ENCODE results near the gene PRKCE.

The PRKCE gene

DNA sequence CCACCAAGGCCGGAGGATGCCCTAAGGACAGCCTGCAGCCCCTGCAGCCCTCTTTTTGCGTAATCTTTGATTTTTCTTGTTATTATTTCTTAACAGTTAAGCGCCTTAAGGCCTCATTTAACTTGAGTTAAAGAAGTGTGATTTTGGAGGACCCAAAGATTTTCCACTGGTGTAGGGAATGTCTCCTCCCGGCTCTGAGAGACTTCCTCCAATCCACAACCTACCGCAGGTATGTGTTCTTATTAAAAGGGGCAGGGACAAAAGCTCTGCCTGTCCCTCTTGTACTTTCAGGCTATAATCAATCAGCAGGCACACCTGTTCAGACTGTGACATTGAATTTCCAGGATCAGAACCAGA, 285.1 kb downstream of the PRKCE start:
- no peak for DNase-seq (ENCODE audit: low read depth in 2 of 2)

DNA sequence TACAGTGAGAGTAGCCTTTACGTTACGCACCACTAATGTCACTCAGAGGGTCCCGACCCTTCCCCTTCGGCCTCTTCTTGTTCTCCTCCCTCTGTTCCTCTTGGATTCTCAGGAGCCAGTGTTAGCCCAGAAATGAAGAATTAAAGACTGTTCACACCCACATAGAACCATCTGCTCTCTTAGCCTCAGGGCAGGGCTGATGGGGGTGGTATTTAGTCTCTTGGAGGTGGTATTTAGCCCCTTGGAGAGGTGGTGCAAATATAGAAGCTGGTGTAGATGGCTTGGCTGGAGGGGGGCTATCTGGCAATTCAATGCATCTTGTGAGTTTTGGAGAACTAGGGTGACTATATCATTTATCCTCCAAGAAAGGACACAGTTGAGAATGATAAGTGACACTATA, 286.5 kb downstream of the PRKCE start:
- DNase-seq (ENCODE audit: low read depth in 2 of 2) = no peak

DNA sequence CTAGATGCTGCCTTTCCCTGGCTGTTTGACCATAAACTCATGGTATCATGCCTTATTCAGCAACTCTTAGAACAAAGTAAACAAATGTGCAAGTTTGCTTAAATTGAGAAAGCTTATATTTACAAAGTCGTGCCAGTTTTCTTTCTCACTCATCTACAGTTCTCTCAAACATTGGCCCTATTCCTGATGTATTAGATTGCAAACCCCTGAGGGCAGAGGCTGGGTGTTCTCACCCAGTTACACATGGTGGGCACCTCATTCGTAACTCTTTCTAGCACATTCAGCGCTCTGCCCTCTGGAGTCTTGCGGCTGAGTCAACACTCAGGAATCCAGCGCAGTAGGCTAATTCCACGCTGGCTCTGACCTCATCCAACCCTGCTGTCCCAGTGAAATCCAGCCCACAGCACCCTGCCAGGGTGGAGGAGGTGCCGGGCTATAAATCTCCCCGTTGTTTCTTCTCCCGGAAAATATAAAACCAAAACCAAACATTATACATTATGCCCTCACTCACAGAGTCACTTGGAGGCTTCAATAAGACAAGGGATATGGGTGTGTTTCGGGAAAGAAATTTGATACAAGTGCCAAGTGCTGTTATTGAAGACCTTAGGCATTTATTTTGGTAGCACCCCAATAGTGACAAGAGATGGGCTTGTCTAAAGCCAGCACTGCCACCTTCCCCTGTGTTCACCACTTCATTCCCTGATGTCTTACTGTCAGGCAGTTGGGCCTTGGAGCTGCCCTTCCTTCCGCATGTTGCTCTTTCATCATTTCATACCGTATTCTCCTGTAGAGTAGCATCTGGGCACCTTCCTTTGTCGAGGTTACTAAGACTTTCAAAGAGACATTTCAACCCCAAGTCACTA, 287.4 kb downstream of the PRKCE start:
- no peak for DNase-seq (ENCODE audit: low read depth in 2 of 2)

GRCh38 chr2:45941531-45942236, 290.2 kb downstream of the PRKCE start:
- no peak for DNase-seq (ENCODE audit: low read depth in 2 of 2)

DNA sequence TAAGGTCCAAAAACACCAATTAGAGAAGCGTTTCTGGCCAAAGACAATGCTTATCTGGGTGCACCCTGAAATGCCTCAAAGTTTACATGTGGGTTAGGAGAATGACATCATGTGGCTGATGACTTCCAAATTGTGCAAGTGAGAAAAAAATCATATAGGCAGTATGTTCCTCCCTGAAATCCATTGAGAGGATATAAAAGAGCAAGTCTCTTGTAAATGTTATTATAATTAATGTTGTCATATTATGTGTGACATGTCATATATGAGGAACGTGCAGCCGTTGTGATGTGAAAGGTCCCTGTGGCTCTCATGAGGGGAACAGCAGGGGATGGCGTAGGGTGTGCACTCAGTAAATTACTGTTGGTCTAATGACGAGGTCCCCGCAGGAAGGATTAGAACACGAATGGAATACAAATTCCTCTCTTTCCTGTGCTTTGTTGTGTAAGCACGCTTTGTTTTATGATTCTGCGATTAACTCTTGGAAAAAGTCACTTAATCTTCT, 290.8 kb downstream of the PRKCE start:
- DNase-seq (ENCODE audit: low read depth in 2 of 2) = no peak

GRCh38 chr2:45943219-45944044, 292.0 kb downstream of the PRKCE start:
- DNase-seq (ENCODE audit: low read depth in 2 of 2) = no peak

DNA sequence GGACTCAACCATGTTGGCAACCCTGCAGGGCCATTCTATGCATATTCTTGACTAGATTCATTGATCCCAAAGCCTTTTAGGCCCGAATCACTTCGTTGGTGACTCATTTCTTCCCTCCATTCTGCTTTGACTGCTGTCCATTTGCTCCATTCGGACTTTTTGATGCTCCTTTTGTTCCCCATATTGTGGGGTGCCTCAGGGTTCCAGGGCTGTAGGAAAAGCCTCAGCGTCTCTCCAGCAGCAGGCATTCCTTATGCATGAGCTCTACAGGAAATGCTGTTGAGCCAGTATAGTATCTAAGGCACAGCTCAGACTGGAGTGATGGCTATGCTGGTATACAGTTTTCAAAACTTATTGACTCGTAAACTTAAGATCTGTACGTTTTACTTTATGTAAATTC, 292.6 kb downstream of the PRKCE start:
- DNase-seq (ENCODE audit: low read depth in 2 of 2) = no peak

GRCh38 chr2:45945302-45945717, 293.8 kb downstream of the PRKCE start:
- DNase-seq (ENCODE audit: low read depth in 2 of 2) = no peak

DNA sequence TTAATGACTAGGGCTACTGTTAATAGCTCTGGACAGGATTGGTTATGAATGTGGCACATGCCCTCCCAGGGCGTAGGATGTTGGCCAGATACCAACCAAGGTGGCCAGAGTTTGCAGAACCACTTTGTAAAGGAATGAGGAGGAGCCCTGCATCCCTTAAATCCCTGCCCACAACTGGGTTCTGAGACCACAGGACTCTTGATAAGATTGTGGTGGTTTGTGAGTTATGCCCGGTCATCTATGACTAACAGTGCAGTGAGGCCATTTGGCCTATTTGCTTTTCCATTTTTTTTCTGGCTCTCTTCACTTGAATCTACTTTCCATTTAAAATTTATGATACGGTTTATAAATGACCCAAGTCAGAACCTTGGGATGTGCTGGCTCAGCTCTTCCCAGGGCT, 294.5 kb downstream of the PRKCE start:
- no peak for DNase-seq (ENCODE audit: low read depth in 2 of 2)

GRCh38 chr2:45950606-45951005, 299.1 kb downstream of the PRKCE start:
- DNase-seq (ENCODE audit: low read depth in 2 of 2) = no peak

DNA sequence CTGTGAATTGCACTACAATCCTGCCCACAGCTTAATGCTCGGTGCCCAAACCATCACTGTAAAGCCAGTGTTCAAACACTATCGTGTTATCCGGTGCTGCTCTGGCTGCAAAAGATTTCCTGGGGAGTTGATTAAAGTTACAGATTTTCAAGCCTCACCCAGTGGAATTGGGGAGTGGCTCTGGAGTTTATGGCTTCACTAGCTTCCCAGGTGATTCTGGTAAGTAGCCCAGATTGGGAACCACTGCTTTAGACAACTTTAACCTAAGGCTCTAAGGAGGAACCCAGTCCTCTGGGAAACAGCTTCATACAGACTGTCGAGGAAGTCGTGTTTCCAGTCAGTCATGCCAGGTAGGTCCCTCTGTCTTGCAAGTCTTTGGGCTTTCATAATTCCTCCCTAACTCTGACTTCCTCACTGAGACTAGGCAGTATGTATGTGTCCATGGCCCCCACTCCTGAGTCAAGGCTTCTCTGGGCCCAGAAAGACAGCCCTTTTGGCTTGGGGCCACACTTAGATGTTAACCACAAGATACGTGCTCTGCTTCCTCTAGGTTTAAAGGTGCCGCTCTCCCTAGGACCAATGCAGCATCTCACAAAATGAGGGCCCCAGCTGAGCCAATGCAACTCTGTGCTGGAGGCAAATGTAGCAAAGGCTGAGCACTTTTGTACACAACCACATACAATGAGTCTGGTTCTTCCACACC, 299.7 kb downstream of the PRKCE start:
- no peak for DNase-seq (ENCODE audit: low read depth in 2 of 2)

DNA sequence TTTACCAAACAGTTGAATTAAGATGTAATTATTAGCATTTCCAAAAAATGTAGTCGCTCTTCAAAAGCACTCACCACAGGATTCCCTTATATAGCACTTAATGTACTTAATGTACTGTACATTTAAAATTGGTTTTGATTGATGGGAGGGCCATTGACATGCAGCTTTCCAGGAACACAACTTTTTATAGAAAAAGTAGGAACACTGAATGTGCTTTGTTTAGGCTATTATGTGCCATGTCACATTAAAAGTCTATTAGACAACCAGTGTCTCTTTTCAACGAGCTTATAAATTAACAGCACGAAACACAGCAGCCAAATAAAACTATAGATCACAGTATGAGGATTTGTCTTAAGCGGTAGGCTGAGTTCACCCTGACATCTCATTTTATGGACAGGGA, 301.1 kb downstream of the PRKCE start:
- no peak for DNase-seq (ENCODE audit: low read depth in 2 of 2)

GRCh38 chr2:45953376-45954027, 302.0 kb downstream of the PRKCE start:
- DNase-seq (ENCODE audit: low read depth in 2 of 2) = no peak

- DNase-seq (ENCODE audit: low read depth in 2 of 2) = no peak
Observed at GRCh38 chr2:45954233-45954850, 302.9 kb downstream of the PRKCE start.

DNA sequence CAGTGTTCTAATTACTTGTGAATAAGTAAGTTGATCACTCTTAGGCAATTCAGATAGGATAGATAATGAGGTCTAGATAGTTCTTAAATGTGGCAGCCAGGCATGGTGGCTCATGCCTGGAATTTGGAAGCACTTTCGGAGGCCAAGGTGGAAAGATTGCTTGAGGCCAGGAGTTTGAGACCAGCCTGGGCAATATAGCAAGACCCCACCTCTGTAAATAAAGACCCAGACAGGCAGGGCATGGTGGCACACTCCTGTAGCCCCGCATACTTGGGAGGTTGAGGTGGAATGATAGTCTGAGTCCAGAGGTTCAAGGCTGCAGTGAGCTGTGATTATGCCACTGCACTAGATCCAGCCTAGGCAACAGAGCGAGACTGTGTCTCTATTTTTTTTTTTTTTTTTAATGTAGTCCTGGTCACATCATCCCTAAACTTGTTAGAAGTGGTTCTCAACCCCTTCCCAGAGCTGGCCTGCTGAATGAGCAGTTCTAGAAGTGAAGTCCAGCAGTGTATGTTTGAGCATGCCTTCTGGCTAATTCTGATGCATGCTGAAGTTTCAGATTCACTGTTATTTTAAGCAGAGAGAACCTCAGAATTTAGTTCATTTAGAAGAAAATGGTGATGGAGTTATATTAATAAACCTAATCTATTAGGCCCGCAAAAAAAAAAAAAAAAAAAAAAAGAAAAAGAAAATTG, 306.2 kb downstream of the PRKCE start:
- no peak for DNase-seq (ENCODE audit: low read depth in 2 of 2)

- no peak for DNase-seq (ENCODE audit: low read depth in 2 of 2)
Observed at GRCh38 chr2:45960057-45960863, 308.8 kb downstream of the PRKCE start.

DNA sequence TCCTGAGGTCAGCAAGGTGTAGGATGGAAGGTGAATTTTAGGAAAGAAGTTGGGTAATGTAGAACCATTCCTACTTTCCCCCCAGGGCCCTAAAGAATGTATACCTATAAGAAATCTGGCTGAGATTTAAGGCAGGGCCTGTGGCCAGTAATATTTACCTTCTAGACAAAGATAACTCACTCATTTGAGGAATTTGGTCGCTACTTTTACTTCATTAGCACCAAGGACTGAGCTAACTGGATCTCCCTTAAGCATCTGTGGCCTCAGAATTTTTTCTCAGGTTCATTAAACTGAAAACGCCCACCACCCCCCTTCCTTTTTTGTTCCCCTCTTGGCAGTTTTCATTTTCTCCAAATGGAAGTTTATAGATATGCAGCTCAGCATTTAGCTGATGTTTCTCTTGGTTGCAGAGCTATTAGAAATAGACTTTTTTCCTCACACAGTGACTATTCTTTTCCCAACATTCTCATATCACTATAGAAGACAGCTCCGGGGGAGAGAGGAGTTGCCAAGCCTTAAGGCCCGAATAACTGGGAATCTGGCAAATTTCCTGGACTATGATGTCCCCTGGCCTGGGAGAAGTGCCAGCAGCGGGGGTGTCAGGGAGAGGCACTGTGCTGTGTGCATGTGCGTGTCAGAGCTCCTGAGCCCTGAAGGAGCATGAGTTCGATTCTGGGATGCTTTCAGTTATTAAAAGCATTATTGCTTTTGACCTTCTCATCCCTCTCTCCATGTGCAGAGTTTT, 310.9 kb downstream of the PRKCE start:
- DNase-seq (ENCODE audit: low read depth in 2 of 2) = no peak

DNA sequence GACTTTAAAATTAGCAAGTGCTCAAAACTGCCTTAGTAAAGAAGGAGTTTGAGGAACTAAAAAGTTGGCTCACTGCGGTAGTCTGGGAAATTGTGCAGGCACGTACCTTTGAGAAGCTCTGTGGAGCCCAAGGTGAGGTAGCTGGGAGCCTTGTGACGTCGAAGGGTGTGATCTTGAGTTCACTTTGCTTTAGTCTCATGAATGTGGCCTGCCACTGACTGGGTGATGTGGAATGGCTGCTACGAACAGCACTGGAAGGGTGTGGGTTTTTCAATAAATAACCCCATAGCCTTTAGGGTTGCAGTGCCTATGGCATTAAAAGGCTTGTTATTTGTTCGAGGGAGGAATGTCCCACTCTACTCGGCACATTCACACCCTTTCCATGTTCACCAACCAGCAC, 312.3 kb downstream of the PRKCE start:
- no peak for DNase-seq (ENCODE audit: low read depth in 2 of 2)
